Esophagus muscularis mucosa (tissue), 4 donors: ENCODE measurements around the gene PSMG1. TPM values are rescaled to one million over a fixed set of nuclear protein-coding genes. Genes with fewer than 3 reads are reported as not detected.
A peak's percentile ranks its signal among the peaks of the same experiment; 100 is the strongest.

Experiments used
- DNase-seq: peaks from one replicate; pipeline ENCODE4 v3.0.0-alpha.2; 2017; ENCODE audit errors: extremely low spot score
- H3K27ac ChIP-seq, 4 donors: fragments of 200-600 bp; sonication (generic); replicated peaks in 1 of 4; 1 replicate in 3 of 4; 2 replicates in 1 of 4; pipeline ENCODE4 v1.5.1; 2016 to 2019; ENCODE audit warnings: mild to moderate bottlenecking in 1 of 4
- H3K27me3 ChIP-seq, 4 donors: fragments of 200-600 bp; sonication (generic); one replicate each; pipeline versions ENCODE4 v1.5.1 to v1.6.0; 2016 to 2019
- H3K36me3 ChIP-seq, 4 donors: fragments of 200-600 bp; sonication (generic); one replicate each; pipeline ENCODE4 v1.5.1; 2016 to 2019
- H3K4me1 ChIP-seq, 4 donors: fragments of 200-600 bp; sonication (generic); one replicate each; pipeline ENCODE4 v1.5.1; 2016 to 2019
- H3K4me3 ChIP-seq, 4 donors: fragments of 200-600 bp; sonication (generic); 1 replicate in 2 of 4; 2 replicates in 2 of 4; pipeline ENCODE4 v1.5.1; 2016 to 2019; ENCODE audit warnings: mild to moderate bottlenecking in 4 of 4, moderate library complexity in 1 of 4
- H3K9me3 ChIP-seq, 4 donors: fragments of 200-600 bp; sonication (generic); 1 replicate in 3 of 4; 2 replicates in 1 of 4; pipeline ENCODE4 v1.5.1; 2016 to 2019
- CTCF ChIP-seq, 3 experiments: fragments of 200-600 bp in 2 of 3; fragments of 450-650 bp in 1 of 3; sonication (generic) in 2 of 3; IDR thresholded peaks; one replicate each; pipeline ENCODE4 v1.5.1; 2017 to 2019; ENCODE audit warnings: antibody characterized with exemption in 3 of 3, mild to moderate bottlenecking in 2 of 3, moderate library complexity in 1 of 3
- EP300 ChIP-seq: sonication (generic); formaldehyde crosslinking; IDR thresholded peaks from one replicate; pipeline ENCODE4 v1.6.1; 2017; ENCODE audit warnings: antibody characterized with exemption
- POLR2A ChIP-seq: fragments of 450-650 bp; IDR thresholded peaks from one replicate; pipeline ENCODE4 v1.6.1; 2017; ENCODE audit warnings: antibody characterized with exemption, moderate library complexity, mild to moderate bottlenecking, low read depth
- POLR2AphosphoS5 ChIP-seq, 2 donors: sonication (generic); formaldehyde crosslinking; IDR thresholded peaks; one replicate each; pipeline ENCODE4 v1.6.1; 2017; ENCODE audit warnings: antibody characterized with exemption in 2 of 2
- WGBS: methylation state at CpG from one replicate; pipeline ENCODE4 v1.1.5; 2018; 5-methylcytosine and 5-hydroxymethylcytosine counted together
- intact Hi-C: fragments of 100-400 bp; cut with DNase I; formaldehyde crosslinking; loops from one replicate; pipeline ENCODE4 v1.15.1; 2023
- total RNA-seq, 4 donors: library from RNA; depleted of rRNA; stranded (reverse); fragments of >200 nt; gene quantifications; one replicate each; pipeline versions ENCODE4 v1.1.0 to v1.2.1, GENCODE V29; 2016

PSMG1 gene
- total RNA-seq, 4 donors from 2014 or later, result 23.5 to 32.8 (median 25.1) TPM

- DNase-seq, result no peak
- no peaks in the 10 kb centered on the region for H3K27me3 ChIP-seq
- no peaks in the 10 kb centered on the region for H3K9me3 ChIP-seq
- TF ChIP-seq POLR2AphosphoS5 (IDR thresholded peaks at IDR 0.05) (no peak), CTCF (IDR thresholded peaks at IDR 0.05) (no peak), POLR2A (no peak), EP300 (no peak)
- H3K4me3 ChIP-seq, result no peak overlapping the region
- 95% methylated on average over 7 of the region's 7 CpGs for WGBS
- H3K27ac ChIP-seq, result no peak overlapping the region
- H3K4me1 ChIP-seq, result peaks cover 0 to 6% (median 4%) of the 10 kb centered on the region in 4 donors
- H3K36me3 ChIP-seq, result peaks cover 13 to 96% (median 62%) of the 10 kb centered on the region in 4 donors
- intact Hi-C loops, result loop anchor here (10.0 kb wide), 1 partner anchor 50 kb away; no protein-coding TSS in a partner anchor
Observed at GRCh38 chr21:39215078-39215477, 31.8 kb upstream of the PSMG1 start.

DNA sequence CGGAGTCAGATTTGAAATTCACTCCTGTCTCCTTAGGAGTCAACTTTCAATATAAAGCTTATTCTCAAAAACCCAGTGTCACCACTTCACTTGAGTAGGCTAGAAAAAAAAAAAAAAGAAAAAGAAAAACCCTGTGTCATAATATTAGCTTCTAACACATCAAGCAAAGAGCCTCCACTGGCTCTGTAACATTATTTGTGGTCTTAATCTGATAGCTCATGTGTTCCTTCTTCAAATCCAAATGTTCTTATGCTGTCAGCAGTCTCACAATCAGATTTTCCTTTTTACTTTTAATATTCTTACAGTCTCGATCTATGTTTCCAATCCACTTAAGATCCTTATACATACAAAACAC lies 26.1 kb upstream of the PSMG1 start:
- 89% methylated on average over 2 of the region's 2 CpGs for WGBS
- H3K9me3 ChIP-seq, result no peaks in the 10 kb centered on the region
- no peaks in the 10 kb centered on the region for H3K27me3 ChIP-seq
- intact Hi-C loops, result no loop called here
- H3K4me1 ChIP-seq, result peaks cover 0 to 11% (median 7%) of the 10 kb centered on the region in 4 donors
- DNase-seq, result no peak
- no peak overlapping the region for H3K4me3 ChIP-seq
- H3K36me3 ChIP-seq, result peaks cover 29 to 97% (median 64%) of the 10 kb centered on the region in 4 donors
- no peak overlapping the region for H3K27ac ChIP-seq
- TF ChIP-seq EP300 (no peak), POLR2A (no peak), CTCF (IDR thresholded peaks at IDR 0.05) (no peak), POLR2AphosphoS5 (IDR thresholded peaks at IDR 0.05) (no peak)

DNA sequence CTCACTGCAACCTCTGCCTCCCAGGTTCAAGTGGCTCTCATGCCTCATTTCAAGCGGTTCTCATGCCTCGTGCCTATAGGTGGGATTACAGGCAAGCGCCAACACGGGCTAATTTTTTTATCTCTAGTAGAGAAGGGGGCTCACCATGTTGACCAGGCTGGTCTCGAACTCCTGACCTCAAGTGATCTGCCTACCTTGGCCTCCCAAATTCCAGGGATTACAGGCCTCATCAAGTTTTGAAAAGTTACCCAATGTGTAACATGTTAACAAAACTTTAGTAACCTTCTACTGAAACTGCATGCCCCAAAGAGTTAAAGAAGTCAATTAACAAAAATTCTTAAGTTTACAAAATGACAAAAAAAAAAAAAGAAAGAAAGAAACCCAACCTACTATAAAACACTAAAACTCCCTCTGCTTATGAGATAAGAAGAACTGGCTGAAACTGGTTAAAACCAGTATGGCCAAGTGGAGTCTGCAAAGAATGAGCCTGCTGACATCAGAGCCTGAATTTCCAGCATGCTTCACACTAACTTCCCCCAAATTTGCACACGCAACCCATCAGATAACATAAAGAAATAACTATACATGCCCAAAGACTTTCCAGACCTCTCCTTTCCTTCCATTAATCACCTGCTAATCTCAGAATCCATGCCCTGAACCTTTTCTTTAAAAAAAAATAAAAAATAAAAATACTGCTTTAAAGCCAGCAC lies 25.5 kb upstream of the PSMG1 start:
- no peak for DNase-seq
- no peak overlapping the region for H3K27ac ChIP-seq
- intact Hi-C loops, result no loop called here

DNA sequence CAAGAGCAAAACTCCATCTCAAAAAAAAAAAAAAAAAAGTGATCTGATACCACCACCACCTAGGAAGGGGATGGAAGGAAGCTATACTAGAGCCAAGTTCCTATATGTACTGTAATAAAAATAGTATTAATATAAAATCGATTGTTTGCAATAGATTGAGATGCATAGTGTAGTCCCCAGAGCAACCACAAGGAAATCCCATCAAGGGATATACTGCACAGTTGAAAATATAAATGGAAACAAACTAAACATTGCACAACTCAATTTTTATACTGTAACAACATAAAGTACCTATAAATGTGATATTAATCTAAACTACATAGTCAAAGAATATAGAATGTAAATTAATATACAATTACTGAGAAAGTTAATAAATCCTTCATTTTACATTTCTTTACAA lies 20.9 kb upstream of the PSMG1 start:
- Histone ChIP-seq H3K36me3 (peaks cover 31 to 88% (median 74%) of the 10 kb centered on the region in 4 donors), H3K27me3 (no peaks in the 10 kb centered on the region)

More for the DNA sequence above, 25.5 kb upstream of the PSMG1 start:
- TF ChIP-seq EP300 (no peak), CTCF (IDR thresholded peaks at IDR 0.05) (no peak), POLR2AphosphoS5 (IDR thresholded peaks at IDR 0.05) (no peak), POLR2A (no peak)
- H3K36me3 ChIP-seq, result peaks cover 29 to 92% (median 60%) of the 10 kb centered on the region in 4 donors
- H3K4me1 ChIP-seq, result peaks cover 0 to 11% (median 7%) of the 10 kb centered on the region in 4 donors
- no peaks in the 10 kb centered on the region for H3K27me3 ChIP-seq
- no peaks in the 10 kb centered on the region for H3K9me3 ChIP-seq
- WGBS, result 92% methylated on average over 6 of the region's 6 CpGs
- no peak overlapping the region for H3K4me3 ChIP-seq

More for the DNA sequence above, 20.9 kb upstream of the PSMG1 start:
- H3K9me3 ChIP-seq, result no peaks in the 10 kb centered on the region
- intact Hi-C loops, result no loop called here
- DNase-seq, result no peak
- H3K27ac ChIP-seq, result no peak overlapping the region
- no peak overlapping the region for H3K4me3 ChIP-seq
- no peak for TF ChIP-seq EP300
- no peak for TF ChIP-seq POLR2AphosphoS5 (IDR thresholded peaks at IDR 0.05)
- TF ChIP-seq POLR2A, result no peak
- peak in 1 of 3 experiments; percentile 40 for TF ChIP-seq CTCF (IDR thresholded peaks at IDR 0.05)
- 89% methylated on average over 1 of the region's 1 CpG for WGBS
- H3K4me1 ChIP-seq, result peaks cover 0 to 13% (median 8%) of the 10 kb centered on the region in 4 donors
